Suprapubic skin (tissue), 4 donors: ENCODE data around the gene REPS2. TPM values are rescaled to one million over a fixed set of nuclear protein-coding genes. Genes with fewer than 3 reads are reported as not detected.

Experiments
- DNase-seq, 2 donors: peaks; one replicate each; pipeline ENCODE4 v3.0.0-alpha.2; 2019; ENCODE audit warnings: low spot score in 2 of 2
- H3K27ac ChIP-seq: fragments of 200-600 bp; sonication (generic); one replicate; pipeline ENCODE4 v1.5.1; 2019
- H3K27me3 ChIP-seq: fragments of 200-600 bp; sonication (generic); one replicate; pipeline ENCODE4 v1.5.1; 2019
- H3K36me3 ChIP-seq: fragments of 200-600 bp; sonication (generic); one replicate; pipeline ENCODE4 v1.5.1; 2019
- H3K4me1 ChIP-seq: fragments of 200-600 bp; sonication (generic); one replicate; pipeline ENCODE4 v1.5.1; 2019
- H3K4me3 ChIP-seq: fragments of 200-600 bp; sonication (generic); one replicate; pipeline ENCODE4 v1.5.1; 2019; ENCODE audit warnings: mild to moderate bottlenecking
- H3K9me3 ChIP-seq: fragments of 200-600 bp; sonication (generic); one replicate; pipeline ENCODE4 v1.5.1; 2019
- CTCF ChIP-seq, 2 donors: fragments of 200-600 bp in 1 of 2; fragments of 450-650 bp in 1 of 2; sonication (generic) in 1 of 2; IDR thresholded peaks; one replicate each; pipeline ENCODE4 v1.5.1; 2016 to 2019; ENCODE audit warnings: antibody characterized with exemption in 2 of 2, mild to moderate bottlenecking in 1 of 2, moderate library complexity in 1 of 2
- EP300 ChIP-seq: sonication (generic); formaldehyde crosslinking; IDR thresholded peaks from one replicate; pipeline ENCODE4 v1.6.1; 2017; ENCODE audit warnings: antibody characterized with exemption
- POLR2A ChIP-seq, 2 donors: fragments of 450-650 bp; IDR thresholded peaks; one replicate each; pipeline ENCODE4 v1.6.1; 2017; ENCODE audit warnings: antibody characterized with exemption in 2 of 2, mild to moderate bottlenecking in 2 of 2, moderate library complexity in 2 of 2
- POLR2AphosphoS5 ChIP-seq, 3 donors: sonication (generic); formaldehyde crosslinking; IDR thresholded peaks; one replicate each; pipeline ENCODE4 v1.6.1; 2017; ENCODE audit warnings: antibody characterized with exemption in 3 of 3
- WGBS: methylation state at CpG from one replicate; pipeline ENCODE4 v1.1.5; 2018; 5-methylcytosine and 5-hydroxymethylcytosine counted together
- total RNA-seq, 4 donors: library from RNA; depleted of rRNA; stranded (reverse); fragments of >200 nt; gene quantifications; one replicate each; pipeline ENCODE4 v1.1.0, GENCODE V29; 2016

The REPS2 gene
- total RNA-seq, 4 donors from 2014 or later = 6.2 to 10.9 (median 8.6) TPM

GRCh38 chrX:16924631-16925480 lies 21.6 kb upstream of the REPS2 start:
- no peaks in the 10 kb centered on the region for H3K27me3 ChIP-seq
- no peaks in the 10 kb centered on the region for H3K9me3 ChIP-seq
- H3K4me1 ChIP-seq = no peaks in the 10 kb centered on the region
- H3K27ac ChIP-seq = no peak overlapping the region
- no peak overlapping the region for H3K4me3 ChIP-seq
- 67% methylated on average over 1 of the region's 1 CpG for WGBS
- no peaks in the 10 kb centered on the region for H3K36me3 ChIP-seq
- DNase-seq = no peak
- TF ChIP-seq POLR2AphosphoS5 (IDR thresholded peaks at IDR 0.05) (no peak), CTCF (IDR thresholded peaks at IDR 0.05) (no peak), EP300 (no peak), POLR2A (IDR thresholded peaks at IDR 0.05) (no peak)

- H3K9me3 ChIP-seq = no peaks in the 10 kb centered on the region
- no peak overlapping the region for H3K4me3 ChIP-seq
- H3K4me1 ChIP-seq = no peaks in the 10 kb centered on the region
- no peaks in the 10 kb centered on the region for H3K27me3 ChIP-seq
- DNase-seq = no peak
- H3K36me3 ChIP-seq = no peaks in the 10 kb centered on the region
- 73% methylated on average over 6 of the region's 6 CpGs for WGBS
- no peak for TF ChIP-seq CTCF (IDR thresholded peaks at IDR 0.05)
- no peak for TF ChIP-seq EP300
- TF ChIP-seq POLR2AphosphoS5 (IDR thresholded peaks at IDR 0.05) = no peak
- TF ChIP-seq POLR2A (IDR thresholded peaks at IDR 0.05) = no peak
- no peak overlapping the region for H3K27ac ChIP-seq
Measured at GRCh38 chrX:16930392-16930791, 16.1 kb upstream of the REPS2 start.

GRCh38 chrX:16931371-16931770 lies 15.1 kb upstream of the REPS2 start:
- Histone ChIP-seq H3K36me3 (no peaks in the 10 kb centered on the region), H3K9me3 (no peaks in the 10 kb centered on the region), H3K27ac (no peak overlapping the region), H3K4me3 (no peak overlapping the region), H3K27me3 (no peaks in the 10 kb centered on the region), H3K4me1 (no peaks in the 10 kb centered on the region)
- no peak for DNase-seq
- TF ChIP-seq POLR2A (IDR thresholded peaks at IDR 0.05) = no peak
- TF ChIP-seq CTCF (IDR thresholded peaks at IDR 0.05) = no peak
- WGBS = 68% methylated on average over 2 of the region's 3 CpGs

GRCh38 chrX:16931855-16932575 lies 14.4 kb upstream of the REPS2 start:
- H3K36me3 ChIP-seq = no peaks in the 10 kb centered on the region
- no peak overlapping the region for H3K27ac ChIP-seq
- WGBS = 58% methylated on average over 3 of the region's 3 CpGs
- no peaks in the 10 kb centered on the region for H3K27me3 ChIP-seq
- H3K4me1 ChIP-seq = no peaks in the 10 kb centered on the region
- H3K9me3 ChIP-seq = no peaks in the 10 kb centered on the region
- no peak for DNase-seq
- TF ChIP-seq EP300 (no peak), CTCF (IDR thresholded peaks at IDR 0.05) (no peak), POLR2A (IDR thresholded peaks at IDR 0.05) (no peak), POLR2AphosphoS5 (IDR thresholded peaks at IDR 0.05) (no peak)
- H3K4me3 ChIP-seq = no peak overlapping the region

- no peaks in the 10 kb centered on the region for H3K9me3 ChIP-seq
- no peak overlapping the region for H3K4me3 ChIP-seq
- no peak overlapping the region for H3K27ac ChIP-seq
- DNase-seq = no peak
- no peaks in the 10 kb centered on the region for H3K27me3 ChIP-seq
- TF ChIP-seq POLR2A (IDR thresholded peaks at IDR 0.05) = no peak
- no peak for TF ChIP-seq POLR2AphosphoS5 (IDR thresholded peaks at IDR 0.05)
- TF ChIP-seq CTCF (IDR thresholded peaks at IDR 0.05) = no peak
- no peak for TF ChIP-seq EP300
- no peaks in the 10 kb centered on the region for H3K36me3 ChIP-seq
- WGBS = 79% methylated on average over 3 of the region's 3 CpGs
- no peaks in the 10 kb centered on the region for H3K4me1 ChIP-seq
Measured at GRCh38 chrX:16934185-16934584, 12.3 kb upstream of the REPS2 start.
